GM21367 (cell line): ENCODE data around the gene PTPRU.
"Not testable (repeated sequence)": the region's sequence is repeated elsewhere in the genome, so short reads cannot be mapped to it uniquely, and the experiment has no call there.

Experiments used
- ATAC-seq: cut with Tn5 transposase; IDR thresholded peaks from one replicate; pipeline ENCODE4 v1.9.1; 2021; ENCODE audit not compliant: unreplicated experiment

Gene PTPRU

GRCh38 chr1:29311352-29312030 is 75.2 kb downstream of the PTPRU start:
- ATAC-seq, result no peak

- no peak for ATAC-seq
Observed at GRCh38 chr1:29312469-29313461, 76.4 kb downstream of the PTPRU start.

- not testable (repeated sequence) for ATAC-seq
Observed at GRCh38 chr1:29314685-29315084, 78.4 kb downstream of the PTPRU start.

- no peak for ATAC-seq
Observed at GRCh38 chr1:29315262-29315661, 78.9 kb downstream of the PTPRU start.

- no peak for ATAC-seq
Observed at GRCh38 chr1:29315876-29316275, 79.6 kb downstream of the PTPRU start.

GRCh38 chr1:29317063-29317915 is 81.0 kb downstream of the PTPRU start:
- ATAC-seq, result no peak

GRCh38 chr1:29317916-29318530 is 81.7 kb downstream of the PTPRU start:
- ATAC-seq, result no peak

- ATAC-seq, result no peak
Observed at GRCh38 chr1:29318724-29319123, 82.4 kb downstream of the PTPRU start.

- ATAC-seq, result no peak
Observed at GRCh38 chr1:29319300-29320110, 83.2 kb downstream of the PTPRU start.

- no peak for ATAC-seq
Observed at GRCh38 chr1:29320156-29320940, 84.0 kb downstream of the PTPRU start.

GRCh38 chr1:29321176-29321575 is 84.9 kb downstream of the PTPRU start:
- ATAC-seq, result no peak

- ATAC-seq, result no peak
Observed at GRCh38 chr1:29322147-29322694, 85.9 kb downstream of the PTPRU start.

- ATAC-seq, result no peak
Observed at GRCh38 chr1:29322861-29323585, 86.7 kb downstream of the PTPRU start.

- ATAC-seq, result no peak
Observed at GRCh38 chr1:29323636-29324035, 87.3 kb downstream of the PTPRU start.

- no peak for ATAC-seq
Observed at GRCh38 chr1:29324202-29324601, 87.9 kb downstream of the PTPRU start.

GRCh38 chr1:29324771-29325351 is 88.5 kb downstream of the PTPRU start:
- no peak for ATAC-seq

GRCh38 chr1:29325675-29326074 is 89.4 kb downstream of the PTPRU start:
- ATAC-seq, result no peak

- no peak for ATAC-seq
Observed at GRCh38 chr1:29326123-29326522, 89.8 kb downstream of the PTPRU start.
